HG02870 (cell line): ENCODE measurements around the gene TNIP1.

Experiments
- ATAC-seq: cut with Tn5 transposase; IDR thresholded peaks from one replicate; pipeline ENCODE4 v1.9.1; 2021; ENCODE audit warnings: mild to moderate bottlenecking, moderate library complexity; ENCODE audit not compliant: unreplicated experiment

The TNIP1 gene

DNA sequence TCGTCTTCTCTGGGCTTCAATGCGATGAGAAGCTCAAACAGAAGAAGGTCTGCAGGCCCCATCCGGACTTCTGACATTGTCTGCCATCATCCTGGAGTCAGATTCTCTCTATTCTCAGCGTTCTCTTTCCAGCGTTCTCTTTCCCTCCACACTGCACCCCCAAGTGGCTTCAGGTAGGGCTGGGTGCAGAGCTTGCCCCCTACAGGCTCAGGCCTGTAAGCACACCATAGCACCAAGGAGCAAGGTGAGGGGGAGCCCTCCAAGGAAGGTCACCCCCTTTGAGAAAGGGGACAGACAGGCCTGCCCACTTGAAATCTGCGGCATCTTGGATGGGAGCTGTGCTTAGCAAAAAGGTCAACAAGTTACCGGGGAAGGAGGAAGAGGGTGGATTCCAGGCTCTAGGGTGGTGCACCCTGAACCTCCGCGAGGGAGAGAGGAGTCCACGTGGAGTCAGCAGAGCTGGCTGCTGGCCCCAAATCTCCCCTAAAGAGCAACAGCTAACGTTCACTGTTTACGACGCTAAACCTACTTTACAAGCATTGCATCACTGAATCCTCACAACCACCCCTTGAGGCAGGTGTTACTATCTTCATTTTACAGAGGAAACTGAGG, 32.9 kb downstream of the TNIP1 start:
- peak; percentile 59 for ATAC-seq

DNA sequence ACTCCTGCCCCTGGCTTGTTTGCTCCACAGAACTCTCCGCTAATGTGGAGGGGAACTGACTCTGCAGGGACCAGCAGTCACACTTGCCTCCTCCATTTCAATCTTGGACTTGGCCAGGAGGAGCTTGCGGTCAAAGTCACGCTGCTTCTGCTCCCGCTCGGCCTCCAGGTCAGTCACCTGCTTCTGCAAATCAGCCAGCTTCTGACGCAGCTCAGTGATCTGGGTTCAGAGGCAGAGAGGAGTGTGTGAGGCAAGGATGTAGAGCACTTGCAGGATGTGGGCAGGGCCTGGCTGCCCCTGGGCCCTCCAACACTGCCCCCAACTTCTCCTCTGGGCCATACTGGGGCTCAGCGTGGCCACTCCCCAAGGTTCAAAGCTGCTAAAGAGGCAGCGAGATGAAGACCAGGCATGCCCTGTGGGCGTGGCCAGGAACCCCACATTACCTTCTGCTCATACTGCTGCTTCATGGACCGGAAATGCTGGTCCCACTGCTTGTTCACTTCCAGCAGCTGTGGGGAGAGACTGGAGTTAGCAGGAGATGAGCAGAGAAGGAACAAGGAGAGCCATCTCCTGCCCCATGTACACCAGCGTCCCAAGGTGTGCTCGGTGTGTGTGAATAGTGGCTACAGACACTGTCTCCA, 38.3 kb downstream of the TNIP1 start:
- no peak for ATAC-seq

DNA sequence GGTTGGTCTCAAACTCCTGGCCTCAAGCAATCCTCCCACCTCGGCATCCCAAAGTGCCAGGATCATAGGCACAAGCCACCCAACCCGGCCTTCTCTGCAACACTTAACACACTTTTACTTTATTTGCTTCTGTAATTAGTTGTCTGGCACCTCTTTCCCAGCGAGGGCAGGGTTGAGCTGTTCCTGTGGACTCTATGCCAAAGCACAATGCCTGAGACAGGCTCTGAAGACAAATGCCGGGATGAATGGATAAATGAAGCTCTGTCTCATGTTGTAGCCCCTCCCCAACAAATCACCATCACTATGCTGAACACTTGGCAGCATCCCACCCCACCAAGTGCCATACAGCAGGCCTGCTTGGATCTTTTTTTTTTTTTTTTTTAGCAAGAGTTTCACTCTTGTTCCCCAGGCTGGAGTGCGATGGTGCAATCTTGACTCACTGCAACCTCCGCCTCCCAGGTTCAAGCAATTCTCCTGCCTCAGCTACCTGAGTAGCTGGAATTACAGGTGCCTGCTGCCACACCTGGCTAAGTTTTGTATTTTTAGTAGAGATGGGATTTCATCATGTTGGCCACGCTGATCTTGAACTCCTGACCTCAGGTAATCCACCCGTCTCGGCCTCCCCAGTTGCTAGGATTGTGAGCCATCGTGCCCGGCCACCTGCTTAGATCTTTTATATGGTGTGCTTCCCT, 39.1 kb downstream of the TNIP1 start:
- ATAC-seq: no peak

DNA sequence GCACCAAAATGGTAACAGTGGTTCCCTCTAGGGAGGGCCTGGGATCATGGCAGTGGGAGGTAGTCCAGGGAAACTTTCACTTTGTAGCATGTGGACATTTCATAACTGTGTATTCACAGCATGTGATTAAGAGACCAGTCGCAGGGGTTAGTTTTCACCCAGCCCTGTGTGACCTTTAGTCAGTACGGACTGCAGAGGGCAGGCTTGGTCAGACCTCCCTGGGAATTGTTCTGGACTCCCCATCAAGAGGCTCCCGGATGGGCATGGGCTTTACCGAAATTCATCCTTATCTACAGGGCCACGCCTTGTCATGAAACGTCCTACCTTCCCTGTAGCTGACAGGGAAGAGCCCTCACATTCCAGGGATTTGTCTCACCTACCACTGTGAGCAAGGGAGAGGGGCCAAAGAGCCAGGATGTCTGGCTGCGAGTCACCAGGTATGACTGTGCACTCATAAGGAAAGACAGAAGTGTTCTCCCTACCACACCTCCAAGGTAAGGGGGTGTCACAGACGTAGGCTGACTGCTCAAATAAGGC, 40.6 kb downstream of the TNIP1 start:
- ATAC-seq: no peak

- no peak for ATAC-seq
These were observed 41.2 kb downstream of the TNIP1 start for GRCh38 chr5:151039665-151040064.

- ATAC-seq: no peak
These were observed 42.0 kb downstream of the TNIP1 start for GRCh38 chr5:151038801-151039238.

DNA sequence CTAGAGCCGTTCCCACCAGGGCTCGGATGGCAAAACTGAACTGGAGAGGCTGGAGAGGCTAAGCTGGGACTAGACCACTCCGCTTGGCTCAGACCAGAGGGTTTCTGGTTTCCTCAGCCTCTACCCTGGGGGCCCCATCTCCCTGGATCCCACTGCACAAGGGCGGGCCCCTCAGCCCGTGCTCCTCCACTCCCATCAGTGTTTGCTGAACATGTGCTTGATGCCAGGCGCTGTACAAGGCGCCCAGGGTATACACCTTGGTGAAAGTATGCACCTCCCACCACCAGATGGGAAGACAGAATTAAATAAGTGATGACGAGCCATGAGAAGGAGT, 42.5 kb downstream of the TNIP1 start:
- ATAC-seq: no peak

DNA sequence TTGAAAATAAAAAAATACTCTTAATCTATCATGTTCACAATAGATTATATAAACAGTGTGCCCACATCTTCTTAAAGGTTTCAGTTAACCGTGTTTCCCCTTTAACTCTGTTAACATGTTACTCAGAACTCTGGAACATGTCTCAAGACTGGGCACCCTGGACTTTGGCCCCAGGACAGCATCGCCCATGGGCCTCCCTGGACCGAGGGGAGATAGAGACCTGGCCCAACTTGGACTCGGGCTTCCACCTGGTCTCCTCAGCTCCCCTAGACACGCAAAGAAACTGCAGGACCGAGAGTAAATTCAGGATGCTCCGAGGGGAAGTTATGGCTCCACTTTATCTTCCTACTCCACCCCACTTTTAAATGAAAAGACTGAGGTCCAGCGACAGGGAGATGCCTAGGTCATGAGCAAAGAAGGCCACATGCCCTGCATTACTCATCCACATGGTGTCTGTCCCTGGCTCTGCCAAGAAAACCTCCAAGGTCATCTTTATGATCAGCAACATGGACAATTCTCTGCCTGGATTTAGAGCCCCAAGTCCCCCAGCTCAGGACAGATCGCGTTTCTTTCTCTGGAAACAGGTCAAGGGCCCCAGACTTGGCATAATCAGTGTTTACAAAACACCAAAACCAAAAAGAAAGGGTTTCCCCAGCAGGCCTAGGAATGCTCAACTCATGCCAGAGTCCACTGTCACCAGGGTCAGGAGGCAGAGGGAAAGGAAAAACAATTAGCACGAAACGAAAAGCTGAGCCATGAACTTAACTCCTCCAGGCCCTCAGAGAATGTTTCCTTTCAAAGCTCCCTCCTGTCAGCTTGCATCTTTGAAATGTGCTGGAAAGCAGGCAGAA, 43.0 kb downstream of the TNIP1 start:
- ATAC-seq: no peak

DNA sequence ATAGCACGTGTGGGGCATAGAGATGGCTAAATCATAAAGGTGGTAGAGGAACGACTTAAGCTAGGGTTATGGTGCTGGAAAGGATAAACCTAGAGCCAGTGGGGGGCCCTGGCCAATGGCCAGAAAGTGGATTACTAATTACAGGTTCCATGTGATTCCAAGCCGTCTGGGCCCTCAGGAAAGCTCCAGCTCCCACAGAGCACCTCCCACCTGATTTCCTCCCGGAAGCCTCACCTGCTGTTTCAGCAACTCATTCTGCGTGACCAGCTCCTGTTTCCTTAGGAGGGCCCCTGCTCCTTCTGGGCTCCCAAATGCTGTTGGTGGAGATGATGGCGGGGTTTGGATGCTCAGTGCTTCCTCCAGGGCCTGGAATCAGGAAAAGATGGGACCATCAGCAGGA, 44.3 kb downstream of the TNIP1 start:
- ATAC-seq: no peak

- no peak for ATAC-seq
These were observed 46.1 kb downstream of the TNIP1 start for GRCh38 chr5:151034422-151035379.

DNA sequence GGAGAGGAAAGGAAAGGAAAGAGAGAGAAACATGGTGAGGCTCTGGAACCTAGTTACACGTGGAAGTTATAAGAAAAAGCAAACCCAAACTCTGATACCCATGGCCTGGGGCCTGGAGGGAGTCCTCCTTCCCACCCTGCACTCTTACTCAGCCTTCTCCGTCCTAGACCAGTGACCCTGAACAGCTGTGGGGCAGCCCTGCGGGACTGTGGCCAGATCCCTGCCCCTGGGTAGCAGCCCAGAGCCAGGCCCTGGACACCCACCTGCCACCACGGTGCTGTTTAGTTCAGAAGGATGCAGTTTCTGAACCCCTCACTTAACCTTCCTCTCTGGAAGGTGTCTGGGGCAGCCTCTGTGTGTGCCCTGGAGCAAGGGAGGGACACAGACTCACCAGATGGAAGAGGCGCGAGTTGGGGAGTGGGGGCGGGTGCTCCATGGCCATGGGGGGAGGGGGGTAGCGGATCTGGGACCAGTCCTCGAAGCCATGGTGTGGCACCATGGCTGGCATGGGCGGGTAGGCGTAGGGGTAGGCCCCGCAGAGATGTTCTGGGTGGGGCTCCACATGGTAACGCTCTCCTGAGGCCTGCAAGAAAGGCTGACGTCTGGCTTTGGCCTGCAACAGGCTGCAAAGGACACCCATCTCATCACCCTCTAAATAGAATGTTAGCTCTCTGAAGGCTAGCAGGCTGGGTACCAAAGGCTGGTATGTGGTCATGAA, 47.5 kb downstream of the TNIP1 start:
- no peak for ATAC-seq

DNA sequence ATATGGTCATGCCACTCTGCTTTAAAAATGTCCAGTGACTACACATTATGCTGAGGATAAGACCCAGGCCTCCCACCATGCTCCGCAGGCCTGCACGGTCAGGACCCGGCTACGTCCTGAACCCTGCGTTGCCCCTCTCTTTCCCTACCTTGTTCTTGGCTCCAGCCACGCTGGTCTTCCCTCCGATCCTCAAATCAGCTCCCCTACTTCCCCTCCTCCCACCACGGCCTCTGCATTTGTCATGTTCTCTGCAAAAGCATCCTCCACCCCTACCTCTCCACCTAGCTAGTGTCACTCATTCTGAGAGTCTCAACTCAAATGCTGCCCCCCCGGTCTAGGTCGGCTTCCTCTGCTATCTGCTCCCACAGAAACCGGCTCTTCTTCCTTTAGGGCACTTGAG, 49.3 kb downstream of the TNIP1 start:
- ATAC-seq: no peak

DNA sequence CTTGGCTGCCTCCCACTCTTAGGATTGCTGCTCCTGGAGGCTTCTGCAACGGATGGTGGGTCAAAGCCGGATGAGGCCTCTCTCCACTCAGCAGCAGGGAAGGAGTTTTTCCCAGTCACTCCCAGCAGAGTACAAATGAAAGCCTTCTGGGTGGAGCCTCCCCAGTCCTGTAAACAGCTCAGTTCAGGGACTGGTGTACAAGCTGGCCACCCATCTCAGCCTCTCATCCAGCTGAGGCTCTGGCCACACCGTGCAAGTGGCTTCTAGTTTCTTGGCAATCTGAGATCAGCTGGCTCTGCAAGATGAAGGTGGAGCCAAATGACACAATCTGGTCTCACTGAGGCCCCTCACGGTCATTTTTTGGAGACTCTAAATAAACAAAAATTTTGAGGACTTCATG, 50.5 kb downstream of the TNIP1 start:
- ATAC-seq: no peak

GRCh38 chr5:151030056-151030336, 50.8 kb downstream of the TNIP1 start:
- no peak for ATAC-seq

GRCh38 chr5:151029179-151030055, 51.4 kb downstream of the TNIP1 start:
- no peak for ATAC-seq

- no peak for ATAC-seq
These were observed 52.1 kb downstream of the TNIP1 start for GRCh38 chr5:151028717-151029116.

- ATAC-seq: no peak
These were observed 52.8 kb downstream of the TNIP1 start for GRCh38 chr5:151027961-151028479.

GRCh38 chr5:151026679-151027078, 54.2 kb downstream of the TNIP1 start:
- ATAC-seq: no peak

DNA sequence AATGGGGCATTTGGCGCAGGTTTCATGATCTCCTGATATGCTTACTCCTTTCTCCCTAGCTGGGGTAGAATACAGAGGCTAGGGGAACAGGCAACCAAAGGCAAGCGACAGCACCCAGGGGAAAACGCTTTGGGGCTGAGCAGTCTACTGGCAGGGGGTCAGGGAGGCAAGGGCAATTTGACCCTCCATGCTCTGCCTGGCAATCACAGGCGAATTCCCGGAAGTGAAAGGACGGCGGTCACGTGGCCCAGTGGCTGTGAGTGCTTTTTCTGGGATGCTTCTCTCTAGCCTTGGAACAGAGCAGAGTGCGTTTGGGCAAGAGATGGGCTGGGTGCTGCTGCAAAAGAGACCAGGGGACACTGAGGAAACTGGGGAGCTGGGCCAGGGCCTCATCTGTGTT, 54.7 kb downstream of the TNIP1 start:
- ATAC-seq: no peak
